GM15510 (cell line): ENCODE measurements around the gene FBXL7.

ENCODE experiments used
- POLR2A ChIP-seq: IDR thresholded peaks from 3 replicates; pipeline ENCODE4 v1.6.1; 2011; ENCODE audit warnings: borderline replicate concordance; ENCODE audit not compliant: insufficient read length; ENCODE audit errors: extremely low read depth

Gene FBXL7

DNA sequence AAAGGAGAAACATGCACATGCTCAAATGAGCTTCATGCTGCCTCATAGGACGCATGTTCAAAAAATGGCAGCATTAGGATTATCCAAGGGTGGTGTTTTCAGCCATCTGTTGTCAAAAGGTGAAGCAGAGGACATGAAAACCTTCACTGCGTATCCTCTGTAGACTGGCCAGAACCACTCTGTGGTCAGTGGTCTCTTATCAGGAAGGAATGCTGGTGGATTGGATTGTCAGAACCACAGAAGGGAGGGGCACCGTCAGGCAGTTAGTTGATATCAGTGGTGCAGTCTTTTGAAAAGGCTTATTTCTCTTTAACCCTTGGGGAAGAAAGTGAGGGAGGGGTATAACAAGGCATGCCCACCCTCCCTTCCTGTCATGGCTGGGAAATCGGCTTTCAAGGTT, 100.1 kb downstream of the FBXL7 start:
- TF ChIP-seq POLR2A = no peak

DNA sequence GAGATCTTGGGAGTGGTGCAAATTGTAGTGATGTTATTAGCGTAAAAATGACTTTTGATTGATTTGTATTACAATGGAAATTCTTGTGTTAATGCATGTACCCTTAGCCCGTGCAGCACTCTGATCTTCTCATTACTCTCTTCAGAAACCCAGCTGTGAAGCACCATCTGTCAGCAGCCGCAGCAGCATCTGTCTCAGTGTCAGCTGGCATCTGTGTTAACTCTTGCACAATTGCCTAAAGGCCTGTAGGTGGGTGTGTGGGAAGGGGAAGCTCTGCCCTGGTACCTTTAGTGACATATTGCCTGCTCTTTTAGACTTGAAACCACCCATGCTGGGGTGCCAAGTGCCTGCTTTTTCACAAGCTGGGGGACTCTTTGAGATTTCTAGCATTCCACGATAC, 101.3 kb downstream of the FBXL7 start:
- TF ChIP-seq POLR2A = no peak

DNA sequence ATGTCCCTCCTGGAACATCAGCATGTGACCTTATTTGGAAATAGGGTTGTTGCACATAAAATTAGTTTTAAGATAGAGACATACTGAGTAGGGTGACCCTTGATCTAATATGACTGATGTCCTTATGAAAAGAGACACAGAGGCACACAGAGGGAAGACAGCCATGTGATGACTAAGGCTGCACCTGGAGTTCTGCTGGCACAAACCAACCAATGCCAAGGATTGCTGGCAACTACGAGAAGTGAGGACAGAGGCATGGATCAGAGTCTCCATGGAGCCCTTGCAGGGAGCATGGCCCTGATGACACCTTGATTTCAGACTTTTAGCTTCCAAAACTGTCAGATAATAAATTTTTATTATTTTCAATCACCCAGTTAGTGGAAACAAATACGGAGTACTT, 101.9 kb downstream of the FBXL7 start:
- TF ChIP-seq POLR2A = no peak

DNA sequence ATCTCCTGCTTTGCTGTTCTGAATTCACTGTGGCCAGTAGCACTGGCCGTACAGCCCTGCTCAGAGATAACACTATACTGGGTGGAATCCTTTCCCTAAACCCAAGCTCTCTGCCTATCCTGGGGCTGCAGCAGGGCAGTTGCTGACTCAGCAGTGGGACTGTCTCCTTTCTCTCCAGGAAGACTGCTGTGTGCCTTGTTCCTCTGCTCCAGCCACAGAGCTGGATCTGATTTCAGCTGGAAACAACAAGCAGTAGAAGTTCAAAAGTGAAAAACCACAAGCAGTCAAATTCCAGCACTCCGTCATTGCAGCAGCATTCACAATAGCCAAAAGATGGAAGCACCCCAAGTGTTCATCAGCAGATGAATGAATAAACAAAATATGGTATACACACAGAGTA, 105.0 kb downstream of the FBXL7 start:
- no peak for TF ChIP-seq POLR2A

DNA sequence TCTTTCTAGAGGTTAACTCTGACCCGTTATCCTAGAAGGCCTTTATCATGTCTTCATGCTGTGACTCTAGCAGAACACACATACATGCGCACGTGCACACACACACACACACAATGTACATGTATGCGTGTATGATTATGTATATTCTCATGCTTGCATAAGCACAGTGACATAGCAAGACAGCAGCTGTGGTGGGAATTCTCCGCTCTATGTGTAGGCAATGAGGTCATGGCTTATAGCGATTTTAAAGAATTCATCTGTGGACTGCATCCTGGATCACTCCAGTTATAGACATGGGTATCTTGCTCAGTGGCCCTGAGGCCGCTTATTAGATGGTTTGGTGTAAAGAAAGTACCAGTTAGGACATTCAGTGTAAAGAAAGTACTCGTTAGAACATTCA, 106.2 kb downstream of the FBXL7 start:
- no peak for TF ChIP-seq POLR2A

DNA sequence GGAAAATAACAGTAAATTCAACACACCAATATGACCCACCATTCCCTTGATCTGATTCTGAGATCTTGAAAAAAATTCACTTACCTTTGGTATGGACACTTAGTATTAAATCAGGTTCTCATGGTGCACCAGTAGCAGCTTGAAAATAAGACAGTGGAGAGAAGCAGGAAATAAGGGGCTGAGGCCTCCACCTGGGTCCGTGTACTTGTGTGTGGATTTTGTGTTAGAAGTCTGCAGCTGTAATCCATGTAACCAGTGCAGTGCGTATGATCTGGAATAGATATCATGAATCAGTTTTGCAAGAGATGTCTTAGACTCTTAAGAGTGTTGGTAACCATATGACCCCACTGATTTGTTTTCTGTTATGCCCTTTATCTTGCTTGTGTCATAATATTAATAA, 107.1 kb downstream of the FBXL7 start:
- no peak for TF ChIP-seq POLR2A

DNA sequence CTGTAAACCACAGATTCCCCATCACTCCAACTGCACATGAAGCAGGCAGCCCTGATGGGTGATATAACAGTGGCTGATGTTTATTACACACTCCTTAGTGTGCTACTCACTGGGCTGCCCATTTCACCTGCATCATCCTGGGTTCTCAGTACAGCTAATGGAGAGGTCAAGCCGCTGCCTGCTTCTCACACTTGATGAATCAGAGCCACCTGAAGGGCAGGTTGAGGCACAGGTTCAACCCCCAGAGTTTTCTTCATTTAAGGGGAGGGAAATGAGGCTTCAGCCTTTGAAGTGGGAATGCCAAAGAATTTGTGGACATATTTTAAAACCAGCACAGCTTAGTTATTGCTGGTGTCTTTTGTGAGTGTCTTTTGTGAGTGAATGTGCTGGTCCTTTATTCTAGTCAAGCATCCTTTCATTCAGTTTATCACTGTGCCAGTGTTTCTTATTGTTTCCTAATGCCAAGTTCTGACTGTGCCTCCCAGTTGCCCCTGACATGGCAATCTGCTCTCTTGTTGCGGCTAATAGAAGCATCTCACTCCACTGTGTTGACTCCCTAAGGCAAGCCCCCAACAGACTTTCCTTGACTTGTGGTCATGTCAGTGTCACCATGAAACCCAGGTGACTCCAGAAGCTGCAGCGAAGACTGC, 109.2 kb downstream of the FBXL7 start:
- TF ChIP-seq POLR2A = no peak

DNA sequence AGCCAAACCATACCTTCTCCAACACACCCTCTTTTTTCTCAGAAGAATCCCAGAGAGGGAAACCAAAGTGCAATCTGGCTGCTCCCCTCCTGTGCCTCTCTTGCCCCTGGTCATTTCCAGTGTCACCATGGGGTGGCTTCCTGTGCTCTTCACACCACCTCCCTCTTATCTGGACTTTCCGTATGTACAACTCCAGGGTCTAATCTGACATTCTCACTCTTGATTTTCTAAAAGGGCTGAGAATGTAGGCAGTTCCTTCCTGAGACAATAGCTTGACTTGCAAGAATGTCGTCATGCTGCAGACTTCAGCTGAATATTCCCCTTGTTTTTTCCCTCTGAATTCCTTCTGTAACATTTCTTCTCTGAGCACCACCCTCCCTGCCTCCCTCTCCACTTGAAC, 110.2 kb downstream of the FBXL7 start:
- TF ChIP-seq POLR2A = no peak

DNA sequence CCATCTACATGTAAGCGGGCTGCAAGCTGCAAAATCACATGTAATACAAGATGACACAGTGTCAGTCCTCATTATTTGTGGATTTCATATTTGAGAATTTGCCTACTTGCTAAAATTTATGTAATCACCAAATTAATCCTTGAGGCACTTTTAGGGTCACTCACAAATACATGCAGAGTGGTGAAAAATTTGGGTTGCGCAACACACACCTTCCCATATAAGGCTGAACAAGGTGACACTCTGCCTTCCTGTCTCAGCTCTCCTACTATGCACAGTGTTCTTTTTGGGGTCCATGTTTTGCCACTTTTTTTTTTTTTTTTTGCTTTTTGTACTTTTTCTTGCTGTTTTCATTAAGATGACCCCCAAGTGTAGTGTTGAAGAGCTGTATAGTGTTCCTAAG, 111.0 kb downstream of the FBXL7 start:
- TF ChIP-seq POLR2A = no peak

DNA sequence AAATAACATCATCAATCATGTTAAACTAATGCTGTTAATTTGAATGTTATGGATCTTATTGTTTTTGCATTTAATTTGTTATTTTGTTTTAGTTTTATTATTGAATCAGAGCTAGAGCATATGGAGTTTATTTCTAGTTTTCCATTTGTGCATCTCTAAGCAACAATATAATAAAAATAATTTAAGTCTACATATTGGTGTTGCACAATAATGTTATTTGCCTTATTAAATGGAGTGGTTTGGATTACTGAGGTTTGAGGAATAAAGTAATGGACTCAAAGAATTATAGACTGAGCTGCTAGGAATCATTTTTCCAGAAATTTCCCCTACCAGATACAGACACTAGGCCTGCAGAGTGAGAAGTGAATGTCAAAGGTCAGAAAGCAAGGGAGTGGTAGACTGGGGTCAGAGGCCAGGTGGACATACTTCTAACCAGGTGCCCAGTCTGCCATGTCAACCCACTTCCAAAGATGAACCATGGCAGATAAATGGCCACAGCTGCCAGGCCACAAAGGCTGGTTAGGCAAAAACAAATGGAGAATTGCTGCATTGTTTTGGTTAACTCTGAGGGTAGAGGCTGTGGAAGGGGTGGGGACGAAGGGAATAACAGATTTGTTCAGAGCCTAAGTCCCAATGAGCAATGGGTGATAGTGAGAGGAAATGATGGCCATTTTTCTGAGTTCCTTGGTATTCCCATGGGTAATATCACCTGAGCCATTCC, 113.1 kb downstream of the FBXL7 start:
- TF ChIP-seq POLR2A = no peak

DNA sequence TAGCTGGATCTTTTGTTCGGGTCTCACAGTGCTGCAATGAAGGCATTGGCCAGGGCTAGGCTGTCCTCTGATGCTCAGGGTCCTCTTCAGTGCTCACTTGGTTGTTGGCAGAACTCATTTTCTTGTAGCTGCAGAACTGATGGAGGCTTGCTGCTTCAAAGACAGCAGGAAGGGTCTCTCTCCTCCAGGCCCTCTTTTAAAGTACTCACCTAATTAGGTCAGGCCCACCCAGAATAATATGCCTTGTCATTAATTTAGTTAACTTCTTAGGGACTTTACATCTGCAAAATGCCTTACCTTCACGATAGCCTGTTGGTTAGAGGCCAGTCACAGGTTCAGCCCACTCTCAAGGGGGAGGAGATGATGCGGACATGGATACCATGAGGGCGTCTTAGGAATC, 114.7 kb downstream of the FBXL7 start:
- no peak for TF ChIP-seq POLR2A

DNA sequence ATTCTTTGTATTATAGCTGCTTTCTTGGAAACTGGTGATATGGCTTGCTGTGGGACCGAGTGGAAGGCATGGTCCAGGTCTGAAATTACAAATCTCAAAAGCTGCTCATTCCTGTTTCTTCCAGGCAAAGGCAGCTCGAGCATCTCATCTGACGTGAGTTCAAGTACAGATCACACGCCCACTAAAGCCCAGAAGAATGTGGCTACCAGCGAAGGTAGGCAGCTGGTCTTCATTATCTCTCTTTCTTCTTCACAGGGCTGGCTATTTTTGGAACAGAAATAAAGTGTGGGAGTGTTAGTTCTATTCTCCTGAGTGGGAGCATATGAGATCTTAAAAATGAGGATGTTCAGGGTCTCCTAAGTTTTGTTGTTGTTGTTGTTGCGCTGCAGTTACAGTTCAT, 115.9 kb downstream of the FBXL7 start:
- TF ChIP-seq POLR2A = no peak

DNA sequence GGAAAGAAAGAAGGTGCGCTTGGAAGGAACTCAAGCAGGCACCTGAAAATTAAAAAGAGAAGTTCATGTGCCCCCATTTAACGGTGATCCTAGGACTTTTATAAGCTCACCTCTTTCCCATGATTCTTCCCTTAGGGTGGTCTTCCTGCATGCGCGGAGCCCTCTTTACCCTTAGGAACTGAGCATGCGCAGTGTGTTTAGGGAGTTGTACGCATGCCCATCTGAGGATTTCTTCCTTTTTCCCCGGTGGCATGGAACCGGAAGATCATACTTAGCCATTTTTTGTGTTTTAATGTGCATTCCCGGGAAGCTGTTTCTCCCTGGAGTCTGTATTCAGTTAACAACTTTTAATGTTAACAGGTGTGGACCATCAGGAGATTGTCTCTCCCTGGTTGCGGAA, 119.0 kb downstream of the FBXL7 start:
- TF ChIP-seq POLR2A = no peak

DNA sequence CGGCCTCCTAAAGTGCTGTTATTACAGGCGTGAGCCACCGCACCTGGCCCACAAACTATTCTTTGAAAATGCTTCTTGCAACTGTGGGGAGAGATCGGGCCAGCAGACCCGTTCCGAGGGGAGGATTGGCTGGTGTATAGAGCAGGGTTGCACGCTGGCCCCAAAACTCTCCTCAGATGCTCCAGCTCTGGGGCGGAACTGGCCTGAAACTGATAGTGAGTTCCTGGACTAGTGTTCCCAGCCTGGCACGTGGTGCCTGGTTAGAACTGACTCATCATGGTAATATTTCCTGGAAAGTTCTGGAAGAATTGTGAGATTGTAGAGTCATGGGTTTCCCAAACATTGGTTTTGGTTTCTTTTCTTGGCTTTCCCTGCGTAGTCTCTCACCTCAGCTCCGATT, 120.5 kb downstream of the FBXL7 start:
- no peak for TF ChIP-seq POLR2A

DNA sequence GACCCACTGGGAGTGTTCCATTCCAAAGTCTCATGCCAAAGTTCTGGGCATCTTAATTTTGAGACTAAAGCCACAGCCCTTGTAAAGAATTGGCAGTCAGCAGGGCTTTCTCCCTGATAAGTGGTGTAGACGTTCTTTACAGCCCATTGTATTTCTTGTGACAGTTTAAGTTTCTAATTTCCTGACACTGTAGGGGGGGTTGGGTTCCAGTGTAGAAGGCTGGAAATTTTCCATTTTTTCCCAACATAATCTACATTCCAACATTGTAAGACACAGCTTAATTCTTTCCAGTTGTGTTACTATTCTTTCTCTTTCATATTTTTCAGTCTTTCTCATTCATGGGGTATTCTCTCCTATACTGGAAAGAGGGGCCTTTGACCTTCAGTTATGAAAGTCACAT, 121.1 kb downstream of the FBXL7 start:
- no peak for TF ChIP-seq POLR2A

DNA sequence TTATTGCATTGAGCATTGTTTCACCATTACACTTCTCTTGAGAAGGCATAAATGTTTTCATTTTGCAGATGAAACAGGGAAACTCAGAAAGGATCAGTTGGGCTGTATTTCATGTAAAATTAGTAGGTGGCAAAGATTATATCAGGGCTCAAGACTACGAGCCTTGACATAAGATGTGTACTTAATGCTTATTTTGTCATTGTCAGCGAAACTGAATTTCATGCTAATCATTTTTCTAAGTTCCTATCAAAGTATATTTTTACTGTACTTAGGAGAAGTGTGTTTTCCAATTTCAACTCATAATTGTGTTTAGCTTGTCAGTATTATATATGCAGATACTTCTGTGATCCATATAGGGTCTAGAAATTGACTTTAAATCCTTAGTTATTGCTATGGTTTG, 123.8 kb downstream of the FBXL7 start:
- TF ChIP-seq POLR2A = no peak
